ENCODE results near the gene LIN7B. TPM values are rescaled to one million over a fixed set of nuclear protein-coding genes. Genes with fewer than 3 reads are reported as not detected.

The LIN7B gene
- total and polyA plus RNA-seq, 9 of the 15 experiments (the other 6 are each of a cell fraction or from before 2014, with no cell fraction given): 0.89 to 15.7 (median 4.0) TPM

GRCh38 chr19:49113762-49114629, at the start of gene LIN7B (continued):
- 0 out of 2 replicates have a peak, but pooled peaks have one; percentile 21 for TF ChIP-seq SMC3 (conservative IDR thresholded peaks at IDR 0.05; ENCODE audit: insufficient read depth, low read depth, low read length)
- TF ChIP-seq MIER1 (IDR thresholded peaks at IDR 0.05; ENCODE audit: low read depth): 0 out of 2 replicates have a peak, but pooled peaks have one; percentile 29
- TF ChIP-seq LARP7 (IDR thresholded peaks at IDR 0.05): no peak
- peak; percentile 47; the same call in 1 of the 2 replicates for TF ChIP-seq POLR2A (conservative IDR thresholded peaks at IDR 0.05)
- peak; percentile 70; the same call in 1 of the 2 replicates for TF ChIP-seq OTX1 (CRISPR knock-in tag; IDR thresholded peaks at IDR 0.05)
- TF ChIP-seq BMI1 (IDR thresholded peaks at IDR 0.05; ENCODE audit: low read length): no peak
- no peak for TF ChIP-seq TAF15 (IDR thresholded peaks at IDR 0.05; ENCODE audit: low read depth, low read length)
- TF ChIP-seq SIN3A (IDR thresholded peaks at IDR 0.05; ENCODE audit: borderline replicate concordance in 2 of 2, control insufficient read depth in 1 of 2, low read depth in 2 of 2, low read length in 2 of 2): peak; percentile 61 to 80; a peak in 2 of 4 replicates
- TF ChIP-seq EP400 (IDR thresholded peaks at IDR 0.05): peak; percentile 61; the same call in 1 of the 2 replicates
- TF ChIP-seq ZNF347 (CRISPR knock-in tag; IDR thresholded peaks at IDR 0.05; ENCODE audit: low read depth): no peak
- peak; percentile 82 for TF ChIP-seq CXXC5 (CRISPR knock-in tag; IDR thresholded peaks at IDR 0.05)
- TF ChIP-seq HBP1 (CRISPR knock-in tag; IDR thresholded peaks at IDR 0.05): peak; percentile 31; the same call in 1 of the 2 replicates
- TF ChIP-seq ARID4B (CRISPR knock-in tag; IDR thresholded peaks at IDR 0.05): peak; percentile 73
- TF ChIP-seq MEIS2 (IDR thresholded peaks at IDR 0.05; ENCODE audit: partially characterized antibody): peak; percentile 2
- peak; percentile 29 for TF ChIP-seq PRDM10 (IDR thresholded peaks at IDR 0.05; ENCODE audit: partially characterized antibody)
- TF ChIP-seq KLF13 (tag; IDR thresholded peaks at IDR 0.05; ENCODE audit: borderline replicate concordance, low read depth): peak; percentile 64; the same call in 1 of the 2 replicates
- no peak for TF ChIP-seq BRD4 (IDR thresholded peaks at IDR 0.05)
- peak; percentile 26 for TF ChIP-seq HNRNPLL (IDR thresholded peaks at IDR 0.05; ENCODE audit: low read depth, low read length, poor library complexity, severe bottlenecking)
